Daoy (cell line): Measurements from ENCODE around the gene BEX1. TPM values are rescaled to one million over a fixed set of nuclear protein-coding genes. Genes with fewer than 3 reads are reported as not detected.

Experiments
- total RNA-seq: library from RNA; depleted of rRNA; stranded (reverse); fragments of >200 nt; shearing (Covaris generic); gene quantifications from 2 replicates; pipeline ENCODE4 v1.2.3, GENCODE V29; 2014; rRNA removed

BEX1 gene
- total RNA-seq, 1 experiment from 2014 or later: 26.9 TPM

Other genes with a start within 250 kb of the BEX1 start
- gene RAB40AL, start 126.9 kb downstream of the BEX1 start, total RNA-seq: 0.40 TPM in 1 of 2 replicates, not detected in the other
- gene NXF3, start 29.0 kb upstream of the BEX1 start, total RNA-seq: 0.11 and 0.42 TPM in 2 replicates
- gene BEX4, start 150.9 kb upstream of the BEX1 start, total RNA-seq: 2.9 and 4.8 TPM in 2 replicates
- 84.9 and 91.5 TPM in 2 replicates for gene TCEAL8, start 191.0 kb upstream of the BEX1 start, total RNA-seq
- not detected in 2 replicates for gene TCEAL5, start 212.6 kb upstream of the BEX1 start, total RNA-seq
- gene BEX2, start 246.8 kb upstream of the BEX1 start, total RNA-seq: 9.7 and 14.0 TPM in 2 replicates